ENCODE measurements around the gene SALL3. TPM values are rescaled to one million over a fixed set of nuclear protein-coding genes. Genes with fewer than 3 reads are reported as not detected.

Gene SALL3
- total RNA-seq, 2 donors from 2014 or later: 0.05 TPM; not detected in 1

GRCh38 chr18:79006106-79006795 is 26.6 kb downstream of the SALL3 start:
- Histone ChIP-seq H3K4me3 (no peak overlapping the region), H3K27ac (no peak overlapping the region), H3K4me1 (no peaks in the 10 kb centered on the region), H3K36me3 (no peaks in the 10 kb centered on the region), H3K27me3 (no peaks in the 10 kb centered on the region), H3K9me3 (no peaks in the 10 kb centered on the region), H3K9ac (ENCODE audit: low read depth in 2 of 2, low read length in 2 of 2) (no peak overlapping the region)
- no peak for DNase-seq
- intact Hi-C loops (cut with DNase I): no loop called here
- TF ChIP-seq CTCF (IDR thresholded peaks at IDR 0.05): no peak

DNA sequence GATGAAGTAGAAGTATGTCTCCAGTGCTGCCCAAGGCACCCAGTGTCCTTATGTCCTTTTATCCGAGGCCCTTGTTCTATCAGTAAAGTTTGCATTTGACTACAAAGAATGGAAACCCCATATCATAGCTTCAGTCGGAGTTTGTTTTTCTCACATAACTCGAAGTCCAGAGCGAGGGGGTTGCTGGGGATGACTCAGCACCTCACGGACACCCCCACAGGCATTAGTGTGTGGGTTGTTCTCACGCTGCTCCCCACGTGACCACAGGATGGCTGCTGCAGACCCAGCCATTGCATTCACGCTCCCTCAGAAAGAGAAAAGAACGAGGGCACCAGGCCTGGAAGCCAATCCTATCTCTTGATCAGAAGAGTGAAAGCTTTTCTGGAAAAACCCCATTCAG is 27.8 kb downstream of the SALL3 start:
- Histone ChIP-seq H3K4me3 (no peak overlapping the region), H3K36me3 (no peaks in the 10 kb centered on the region), H3K9me3 (no peaks in the 10 kb centered on the region), H3K27ac (no peak overlapping the region), H3K27me3 (no peaks in the 10 kb centered on the region), H3K9ac (ENCODE audit: low read depth in 2 of 2, low read length in 2 of 2) (no peak overlapping the region), H3K4me1 (no peaks in the 10 kb centered on the region)
- DNase-seq: no peak
- intact Hi-C loops (cut with DNase I): no loop called here
- TF ChIP-seq CTCF (IDR thresholded peaks at IDR 0.05): no peak

GRCh38 chr18:79008356-79008940 is 28.8 kb downstream of the SALL3 start:
- no peaks in the 10 kb centered on the region for H3K9me3 ChIP-seq
- H3K27me3 ChIP-seq: no peaks in the 10 kb centered on the region
- no peak overlapping the region for H3K9ac ChIP-seq (ENCODE audit: low read depth in 2 of 2, low read length in 2 of 2)
- intact Hi-C loops (cut with DNase I): no loop called here
- no peak overlapping the region for H3K4me3 ChIP-seq
- no peak overlapping the region for H3K27ac ChIP-seq
- no peaks in the 10 kb centered on the region for H3K36me3 ChIP-seq
- no peak for DNase-seq
- H3K4me1 ChIP-seq: no peaks in the 10 kb centered on the region
- TF ChIP-seq CTCF (IDR thresholded peaks at IDR 0.05): no peak

DNA sequence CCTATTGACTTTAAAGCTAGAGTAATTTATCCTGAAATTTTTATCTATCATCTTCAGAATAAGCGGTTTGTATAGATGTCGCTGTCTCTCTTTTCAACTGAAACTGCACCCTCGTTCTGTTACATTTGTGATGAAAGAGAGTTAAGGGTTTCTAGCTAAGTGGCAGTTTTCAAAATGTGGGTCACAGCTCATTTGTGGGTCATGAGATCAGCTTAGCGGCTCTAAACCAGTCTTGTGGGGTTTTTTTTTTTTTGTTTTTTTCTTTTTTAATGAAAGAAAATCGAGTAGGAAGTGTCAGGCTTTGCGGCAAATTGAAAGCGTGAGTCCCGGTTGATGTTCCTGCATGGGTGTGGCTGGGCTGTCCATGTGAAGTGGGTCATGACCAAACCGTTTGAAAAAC is 31.2 kb downstream of the SALL3 start:
- H3K27ac ChIP-seq: no peak overlapping the region
- no peak for TF ChIP-seq CTCF (IDR thresholded peaks at IDR 0.05)
- intact Hi-C loops (cut with DNase I): no loop called here
- no peaks in the 10 kb centered on the region for H3K27me3 ChIP-seq
- no peak overlapping the region for H3K9ac ChIP-seq (ENCODE audit: low read depth in 2 of 2, low read length in 2 of 2)
- no peak overlapping the region for H3K4me3 ChIP-seq
- DNase-seq: no peak
- no peaks in the 10 kb centered on the region for H3K9me3 ChIP-seq
- no peaks in the 10 kb centered on the region for H3K4me1 ChIP-seq
- no peaks in the 10 kb centered on the region for H3K36me3 ChIP-seq

DNA sequence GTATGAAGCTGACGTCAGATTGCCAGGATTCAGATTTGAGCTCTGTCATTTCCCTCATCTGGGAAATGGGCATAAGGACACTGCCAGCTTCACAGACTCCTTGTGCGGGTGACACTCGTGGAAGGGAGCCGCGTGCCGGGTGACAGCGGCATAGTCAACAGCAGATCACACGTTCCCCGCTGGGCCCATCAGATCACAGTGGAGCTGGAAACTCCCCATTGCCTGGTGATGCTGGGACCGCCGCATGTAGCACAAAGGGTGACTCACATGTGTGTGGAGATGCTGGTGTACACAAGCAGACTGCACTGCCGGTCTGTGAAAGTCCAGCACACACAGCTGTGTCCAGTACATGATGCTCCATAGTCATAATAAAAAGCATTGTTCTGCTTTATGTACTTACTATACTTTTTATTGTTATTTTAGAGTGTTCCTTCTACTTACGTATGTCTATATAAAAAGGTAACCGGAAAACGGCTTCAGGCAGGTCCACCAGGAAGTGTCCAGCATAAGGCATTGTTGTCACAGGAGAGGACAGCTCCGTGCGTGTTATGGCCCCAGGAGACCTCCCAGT is 31.8 kb downstream of the SALL3 start:
- intact Hi-C loops (cut with DNase I): no loop called here
- Histone ChIP-seq H3K4me3 (no peak overlapping the region), H3K27me3 (no peaks in the 10 kb centered on the region), H3K9ac (ENCODE audit: low read depth in 2 of 2, low read length in 2 of 2) (no peak overlapping the region), H3K4me1 (no peaks in the 10 kb centered on the region), H3K9me3 (no peaks in the 10 kb centered on the region), H3K36me3 (no peaks in the 10 kb centered on the region), H3K27ac (no peak overlapping the region)
- DNase-seq: no peak
- no peak for TF ChIP-seq CTCF (IDR thresholded peaks at IDR 0.05)
